ENCODE results near the gene EXOC4. TPM values are rescaled to one million over a fixed set of nuclear protein-coding genes. Genes with fewer than 3 reads are reported as not detected.

EXOC4 gene
- total and polyA plus RNA-seq, 2 of the 13 experiments (the other 11 are each of a cell fraction or from before 2014, with no cell fraction given): 22.5 to 39.0 TPM

- TF ChIP-seq AKNA (CRISPR knock-in tag; IDR thresholded peaks at IDR 0.05; ENCODE audit: borderline replicate concordance) (no peak), AKAP8 (CRISPR knock-in tag; IDR thresholded peaks at IDR 0.05) (no peak), ZBTB1 (CRISPR knock-in tag; IDR thresholded peaks at IDR 0.05; ENCODE audit: borderline replicate concordance) (no peak), ZNF550 (CRISPR knock-in tag; IDR thresholded peaks at IDR 0.05; ENCODE audit: borderline replicate concordance) (no peak), CCDC6 (CRISPR knock-in tag; IDR thresholded peaks at IDR 0.05) (no peak), CC2D1A (CRISPR knock-in tag; IDR thresholded peaks at IDR 0.05) (no peak), FUBP1 (CRISPR knock-in tag; IDR thresholded peaks at IDR 0.05; ENCODE audit: borderline replicate concordance) (no peak), TEF (CRISPR knock-in tag; IDR thresholded peaks at IDR 0.05) (no peak), ZNF331 (CRISPR knock-in tag; IDR thresholded peaks at IDR 0.05) (no peak), PAWR (CRISPR knock-in tag; IDR thresholded peaks at IDR 0.05; ENCODE audit: borderline replicate concordance) (no peak), SRY (CRISPR knock-in tag; IDR thresholded peaks at IDR 0.05) (peak; percentile 73; the same call in 1 of the 2 replicates), CREB1 (IDR thresholded peaks at IDR 0.05) (peak; percentile 88), CREB1 (CRISPR knock-in tag; IDR thresholded peaks at IDR 0.05) (peak; percentile 98), ZNF367 (CRISPR knock-in tag; IDR thresholded peaks at IDR 0.05; ENCODE audit: borderline replicate concordance) (no peak), YEATS2 (CRISPR knock-in tag; IDR thresholded peaks at IDR 0.05; ENCODE audit: borderline replicate concordance) (peak; percentile 58; the same call in 1 of the 2 replicates), GZF1 (CRISPR knock-in tag; IDR thresholded peaks at IDR 0.05) (no peak), ZNF383 (CRISPR knock-in tag; IDR thresholded peaks at IDR 0.05; ENCODE audit: borderline replicate concordance) (no peak), KDM5B (CRISPR knock-in tag; IDR thresholded peaks at IDR 0.05; ENCODE audit: borderline replicate concordance) (peak; percentile 45; the same call in 1 of the 2 replicates), GTF3A (CRISPR knock-in tag; conservative IDR thresholded peaks at IDR 0.05) (no peak), CCAR2 (optimal IDR thresholded peaks at IDR 0.05; ENCODE audit: low read depth, low read length) (no peak), HNRNPLL (IDR thresholded peaks at IDR 0.05; ENCODE audit: low read depth, low read length, poor library complexity, severe bottlenecking) (peak; percentile 35), ZNF24 (IDR thresholded peaks at IDR 0.05) (no peak), TGIF2 (CRISPR knock-in tag; IDR thresholded peaks at IDR 0.05) (no peak), NR2F1 (CRISPR knock-in tag; IDR thresholded peaks at IDR 0.05) (no peak)
These were observed at the start of gene EXOC4 (continued) for GRCh38 chr7:133252858-133253518.

Measured in HepG2 (cell line).